Putamen (tissue), 1 donor: Measurements from ENCODE around the gene FBXL15.

Source experiments
- DNase-seq: peaks from one replicate; pipeline ENCODE4 v3.0.0-alpha.2; 2016; ENCODE audit warnings: low spot score

The FBXL15 gene

GRCh38 chr10:102398172-102399020 lies 22.2 kb upstream of the FBXL15 start:
- no peak for DNase-seq

- DNase-seq, result peak; percentile 82
These were observed 21.2 kb upstream of the FBXL15 start for GRCh38 chr10:102399217-102400021.

- DNase-seq, result no peak
These were observed 20.6 kb upstream of the FBXL15 start for GRCh38 chr10:102400076-102400475.

- no peak for DNase-seq
These were observed 19.9 kb upstream of the FBXL15 start for GRCh38 chr10:102400598-102401341.

- no peak for DNase-seq
These were observed 19.3 kb upstream of the FBXL15 start for GRCh38 chr10:102401342-102401654.

- DNase-seq, result no peak
These were observed 18.7 kb upstream of the FBXL15 start for GRCh38 chr10:102401735-102402511.

- no peak for DNase-seq
These were observed 18.1 kb upstream of the FBXL15 start for GRCh38 chr10:102402512-102402896.

- DNase-seq, result no peak
These were observed 17.5 kb upstream of the FBXL15 start for GRCh38 chr10:102403115-102403514.

GRCh38 chr10:102404361-102405107 lies 16.1 kb upstream of the FBXL15 start:
- no peak for DNase-seq

- no peak for DNase-seq
These were observed 15.5 kb upstream of the FBXL15 start for GRCh38 chr10:102405108-102405571.

GRCh38 chr10:102405632-102406031 lies 15.0 kb upstream of the FBXL15 start:
- DNase-seq, result no peak

GRCh38 chr10:102406815-102407214 lies 13.8 kb upstream of the FBXL15 start:
- no peak for DNase-seq

- no peak for DNase-seq
These were observed 13.1 kb upstream of the FBXL15 start for GRCh38 chr10:102407425-102408130.

GRCh38 chr10:102408131-102408727 lies 12.4 kb upstream of the FBXL15 start:
- DNase-seq, result no peak

GRCh38 chr10:102408728-102409603 lies 11.7 kb upstream of the FBXL15 start:
- peak; percentile 69 for DNase-seq

GRCh38 chr10:102409604-102410428 lies 10.8 kb upstream of the FBXL15 start:
- no peak for DNase-seq

GRCh38 chr10:102410429-102411073 lies 10.1 kb upstream of the FBXL15 start:
- peak; percentile 47 for DNase-seq
